ENCODE data around the gene IFT20. TPM values are rescaled to one million over a fixed set of nuclear protein-coding genes. Genes with fewer than 3 reads are reported as not detected.
A peak's percentile ranks its signal among the peaks of the same experiment; 100 is the strongest.

Gene IFT20
- total and polyA plus RNA-seq, 2 experiments from 2014 or later: 41.9 to 73.8 TPM

GRCh38 chr17:28280826-28281225 is 54.4 kb downstream of the IFT20 start:
- Histone ChIP-seq H3K36me3 (no peaks in the 10 kb centered on the region), H3K4me1 (ENCODE audit: low read depth) (no peaks in the 10 kb centered on the region), H3K27me3 (no peaks in the 10 kb centered on the region), H3K27ac (no peak overlapping the region), H3K4me3 (no peak overlapping the region), H3K9me3 (ENCODE audit: low read depth) (no peaks in the 10 kb centered on the region)
- no peak for DNase-seq (ENCODE audit: low read depth in 1 of 2, low spot score in 1 of 2)
- TF ChIP-seq CTCF (IDR thresholded peaks at IDR 0.05; ENCODE audit: low read depth, low read length): no peak

- no peaks in the 10 kb centered on the region for H3K36me3 ChIP-seq
- H3K27ac ChIP-seq: no peak overlapping the region
- peak in 1 of 2 donors; percentile 6 for DNase-seq (ENCODE audit: low read depth in 1 of 2, low spot score in 1 of 2)
- H3K4me3 ChIP-seq: no peak overlapping the region
- TF ChIP-seq CTCF (IDR thresholded peaks at IDR 0.05; ENCODE audit: low read depth, low read length): no peak
- H3K9me3 ChIP-seq (ENCODE audit: low read depth): no peaks in the 10 kb centered on the region
- no peaks in the 10 kb centered on the region for H3K27me3 ChIP-seq
- H3K4me1 ChIP-seq (ENCODE audit: low read depth): no peaks in the 10 kb centered on the region
Measured at GRCh38 chr17:28279411-28279810, 55.9 kb downstream of the IFT20 start.

Other genes starting within 250 kb of the IFT20 start
- gene TMEM97, start 16.3 kb downstream of the IFT20 start, total RNA-seq: 40.3 and 81.1 TPM in 2 replicates
- 65.7 and 140 TPM in 2 replicates for gene TMEM97, start 16.3 kb downstream of the IFT20 start, polyA plus RNA-seq
- 35.4 and 56.5 TPM in 2 replicates for gene TNFAIP1, start 289 bp upstream of the IFT20 start, total RNA-seq
- gene TNFAIP1, start 289 bp upstream of the IFT20 start, polyA plus RNA-seq: 30.9 and 35.7 TPM in 2 replicates
- 124 and 164 TPM in 2 replicates for gene POLDIP2, start 22.1 kb upstream of the IFT20 start, total RNA-seq
- gene POLDIP2, start 22.1 kb upstream of the IFT20 start, polyA plus RNA-seq: 141 and 147 TPM in 2 replicates
- gene SEBOX, start 29.7 kb upstream of the IFT20 start, total RNA-seq: not detected in 2 replicates
- gene SEBOX, start 29.7 kb upstream of the IFT20 start, polyA plus RNA-seq: 0.44 TPM in 1 of 2 replicates, not detected in the other
- 4.3 and 5.2 TPM in 2 replicates for gene VTN, start 34.8 kb upstream of the IFT20 start, total RNA-seq
- gene VTN, start 34.8 kb upstream of the IFT20 start, polyA plus RNA-seq: 3.4 and 5.6 TPM in 2 replicates
- gene SARM1, start 36.2 kb upstream of the IFT20 start, total RNA-seq: 11.5 and 13.4 TPM in 2 replicates
- 5.5 and 8.9 TPM in 2 replicates for gene SARM1, start 36.2 kb upstream of the IFT20 start, polyA plus RNA-seq
- 10.5 and 11.6 TPM in 2 replicates for gene SLC46A1, start 70.7 kb upstream of the IFT20 start, total RNA-seq
- gene SLC46A1, start 70.7 kb upstream of the IFT20 start, polyA plus RNA-seq: 5.6 and 8.4 TPM in 2 replicates
- gene SLC13A2, start 138.2 kb upstream of the IFT20 start, total RNA-seq: not detected in 2 replicates
- gene SLC13A2, start 138.2 kb upstream of the IFT20 start, polyA plus RNA-seq: not detected in 2 replicates
- gene FOXN1, start 170.9 kb upstream of the IFT20 start, total RNA-seq: 0.06 and 0.18 TPM in 2 replicates
- not detected in 2 replicates for gene FOXN1, start 170.9 kb upstream of the IFT20 start, polyA plus RNA-seq
- gene UNC119, start 217.2 kb upstream of the IFT20 start, total RNA-seq: 124 and 125 TPM in 2 replicates
- 73.3 and 101 TPM in 2 replicates for gene UNC119, start 217.2 kb upstream of the IFT20 start, polyA plus RNA-seq
- 107 and 114 TPM in 2 replicates for gene PIGS, start 236.1 kb upstream of the IFT20 start, total RNA-seq
- gene PIGS, start 236.1 kb upstream of the IFT20 start, polyA plus RNA-seq: 121 and 122 TPM in 2 replicates
- 183 and 334 TPM in 2 replicates for gene ALDOC, start 241.4 kb upstream of the IFT20 start, total RNA-seq
- gene ALDOC, start 241.4 kb upstream of the IFT20 start, polyA plus RNA-seq: 112 and 177 TPM in 2 replicates